Naive B cell (primary cell): Measurements from ENCODE around the gene CBLIF. TPM values are rescaled to one million over a fixed set of nuclear protein-coding genes. Genes with fewer than 3 reads are reported as not detected.
"Not testable (repeated sequence)": the region's sequence is repeated elsewhere in the genome, so short reads cannot be mapped to it uniquely, and the experiment has no call there.

Source experiments
- ATAC-seq, 2 donors: fragments of 150-1000 bp; cut with Tn5 transposase; 2 replicates each; pipeline ENCODE4 v1.10.0; 2021; ENCODE audit warnings: low read depth in 2 of 2, mild to moderate bottlenecking in 2 of 2, moderate library complexity in 2 of 2
- DNase-seq: peaks from one replicate; pipeline ENCODE4 v3.0.0; 2022
- H3K27ac Mint-ChIP-seq, 6 donors: one replicate each; pipeline ENCODE4 v1.8.0; 2020 to 2022; ENCODE audit warnings: mild to moderate bottlenecking in 6 of 6, mixed read lengths in 6 of 6, moderate library complexity in 5 of 6, inconsistent platforms in 2 of 6
- H3K27me3 Mint-ChIP-seq, 3 donors: one replicate each; pipeline ENCODE4 v1.8.0; 2021 to 2022; ENCODE audit warnings: mixed read lengths in 3 of 3, mild to moderate bottlenecking in 1 of 3
- H3K36me3 Mint-ChIP-seq, 2 donors: one replicate each; pipeline ENCODE4 v1.8.0; 2020 to 2022; ENCODE audit warnings: mixed read lengths in 2 of 2, inconsistent platforms in 1 of 2, mild to moderate bottlenecking in 1 of 2
- H3K4me1 Mint-ChIP-seq, 3 donors: one replicate each; pipeline ENCODE4 v1.8.0; 2020 to 2022; ENCODE audit warnings: mixed read lengths in 3 of 3, inconsistent platforms in 1 of 3, mild to moderate bottlenecking in 1 of 3, moderate library complexity in 1 of 3
- H3K4me3 Mint-ChIP-seq, 8 donors: one replicate each; pipeline ENCODE4 v1.8.0; 2020 to 2022; ENCODE audit warnings: mild to moderate bottlenecking in 8 of 8, mixed read lengths in 8 of 8, moderate library complexity in 8 of 8, inconsistent platforms in 2 of 8
- H3K9me3 Mint-ChIP-seq, 7 donors: one replicate each; pipeline ENCODE4 v1.8.0; 2020 to 2022; ENCODE audit warnings: mixed read lengths in 7 of 7, mild to moderate bottlenecking in 5 of 7, inconsistent platforms in 2 of 7, moderate library complexity in 1 of 7
- polyA plus RNA-seq, 6 donors: library from polyadenylated mRNA; unstranded; fragments of 300-500 nt; fragmentation: Illumina TruSeq; gene quantifications; one replicate each; pipeline ENCODE4 v1.2.3, GENCODE V29; 2021; ENCODE audit warnings: low read depth in 6 of 6

CBLIF gene
- polyA plus RNA-seq, 6 donors from 2014 or later, result not detected

GRCh38 chr11:59802639-59803176 is 42.6 kb downstream of the CBLIF start:
- Mint-ChIP-seq H3K27me3 (no peaks in the 10 kb centered on the region), H3K4me3 (no peak overlapping the region), H3K4me1 (no peaks in the 10 kb centered on the region), H3K9me3 (no peaks in the 10 kb centered on the region), H3K36me3 (peaks cover 14% of the 10 kb centered on the region in 2 donors), H3K27ac (peak overlapping the region in 1 of 6 donors; percentile 62)
- ATAC-seq, result peak; percentile 68 to 71
- DNase-seq, result peak; percentile 57

GRCh38 chr11:59801981-59802638 is 43.2 kb downstream of the CBLIF start:
- Mint-ChIP-seq H3K4me3 (no peak overlapping the region), H3K27ac (no peak overlapping the region), H3K9me3 (no peaks in the 10 kb centered on the region), H3K4me1 (no peaks in the 10 kb centered on the region), H3K27me3 (no peaks in the 10 kb centered on the region), H3K36me3 (peaks cover 18 to 20% of the 10 kb centered on the region in 2 donors)
- ATAC-seq (peak; percentile 16 to 23), DNase-seq (no peak)

GRCh38 chr11:59801160-59801706 is 44.1 kb downstream of the CBLIF start:
- Mint-ChIP-seq H3K9me3 (no peaks in the 10 kb centered on the region), H3K36me3 (peaks cover 10 to 16% of the 10 kb centered on the region in 2 donors), H3K27ac (peak overlapping the region in 1 of 6 donors; percentile 54), H3K4me3 (no peak overlapping the region), H3K27me3 (no peaks in the 10 kb centered on the region), H3K4me1 (no peaks in the 10 kb centered on the region)
- no peak for ATAC-seq
- DNase-seq, result no peak

- no peak for ATAC-seq
- H3K4me1 Mint-ChIP-seq, result no peaks in the 10 kb centered on the region
Observed at GRCh38 chr11:59800390-59801025, 44.8 kb downstream of the CBLIF start.

GRCh38 chr11:59794417-59794816 is 50.9 kb downstream of the CBLIF start:
- DNase-seq (no peak), ATAC-seq (no peak)
- no peaks in the 10 kb centered on the region for H3K9me3 Mint-ChIP-seq
- H3K36me3 Mint-ChIP-seq, result peaks cover 41 to 49% of the 10 kb centered on the region in 2 donors
- H3K27ac Mint-ChIP-seq, result no peak overlapping the region
- H3K4me1 Mint-ChIP-seq, result no peaks in the 10 kb centered on the region
- H3K27me3 Mint-ChIP-seq, result no peaks in the 10 kb centered on the region
- no peak overlapping the region for H3K4me3 Mint-ChIP-seq

More at GRCh38 chr11:59800390-59801025, 44.8 kb downstream of the CBLIF start:
- H3K27me3 Mint-ChIP-seq, result no peaks in the 10 kb centered on the region
- peak overlapping the region in 1 of 6 donors; percentile 82 for H3K27ac Mint-ChIP-seq
- no peaks in the 10 kb centered on the region for H3K9me3 Mint-ChIP-seq
- H3K4me3 Mint-ChIP-seq, result no peak overlapping the region
- DNase-seq, result no peak
- peaks cover 16 to 23% of the 10 kb centered on the region in 2 donors for H3K36me3 Mint-ChIP-seq

GRCh38 chr11:59792507-59792906 is 52.8 kb downstream of the CBLIF start:
- H3K4me3 Mint-ChIP-seq, result no peak overlapping the region
- H3K27ac Mint-ChIP-seq, result no peak overlapping the region
- ATAC-seq (no peak), DNase-seq (no peak)
- no peaks in the 10 kb centered on the region for H3K27me3 Mint-ChIP-seq
- H3K36me3 Mint-ChIP-seq, result peaks cover 47 to 52% of the 10 kb centered on the region in 2 donors
- no peaks in the 10 kb centered on the region for H3K4me1 Mint-ChIP-seq
- H3K9me3 Mint-ChIP-seq, result no peaks in the 10 kb centered on the region

GRCh38 chr11:59791639-59792038 is 53.7 kb downstream of the CBLIF start:
- no peaks in the 10 kb centered on the region for H3K9me3 Mint-ChIP-seq
- no peaks in the 10 kb centered on the region for H3K27me3 Mint-ChIP-seq
- no peak overlapping the region for H3K4me3 Mint-ChIP-seq
- peaks cover 42 to 51% of the 10 kb centered on the region in 2 donors for H3K36me3 Mint-ChIP-seq
- DNase-seq (no peak), ATAC-seq (no peak)
- H3K4me1 Mint-ChIP-seq, result peaks cover 1 to 2% (median 2%) of the 10 kb centered on the region in 3 donors
- no peak overlapping the region for H3K27ac Mint-ChIP-seq

- Mint-ChIP-seq H3K27me3 (no peaks in the 10 kb centered on the region), H3K27ac (peak overlapping the region in 1 of 6 donors; percentile 28), H3K4me1 (peaks cover 5 to 7% (median 6%) of the 10 kb centered on the region in 3 donors), H3K4me3 (no peak overlapping the region), H3K9me3 (no peaks in the 10 kb centered on the region), H3K36me3 (peaks cover 24 to 32% of the 10 kb centered on the region in 2 donors)
- DNase-seq (no peak), ATAC-seq (no peak)
Observed at GRCh38 chr11:59787816-59788215, 57.5 kb downstream of the CBLIF start.

GRCh38 chr11:59787255-59787588 is 58.1 kb downstream of the CBLIF start:
- Mint-ChIP-seq H3K9me3 (no peaks in the 10 kb centered on the region), H3K27me3 (no peaks in the 10 kb centered on the region), H3K4me1 (peaks cover 5 to 7% (median 6%) of the 10 kb centered on the region in 3 donors), H3K27ac (peak overlapping the region in 2 of 6 donors; percentile 31 to 72), H3K36me3 (peaks cover 18 to 26% of the 10 kb centered on the region in 2 donors), H3K4me3 (peak overlapping the region in 1 of 8 donors; percentile 34)
- no peak for DNase-seq
- ATAC-seq, result no peak

GRCh38 chr11:59785818-59786217 is 59.5 kb downstream of the CBLIF start:
- H3K4me1 Mint-ChIP-seq, result peaks cover 5 to 11% (median 7%) of the 10 kb centered on the region in 3 donors
- no peaks in the 10 kb centered on the region for H3K27me3 Mint-ChIP-seq
- peaks cover 0 to 3% (median 0%) of the 10 kb centered on the region in 7 donors for H3K9me3 Mint-ChIP-seq
- no peak overlapping the region for H3K27ac Mint-ChIP-seq
- H3K36me3 Mint-ChIP-seq, result peaks cover 17 to 32% of the 10 kb centered on the region in 2 donors
- no peak for ATAC-seq
- H3K4me3 Mint-ChIP-seq, result no peak overlapping the region
- DNase-seq, result no peak

- not testable (repeated sequence) for ATAC-seq, H3K27me3 Mint-ChIP-seq, DNase-seq, H3K9me3 Mint-ChIP-seq, H3K4me3 Mint-ChIP-seq
- peaks cover 5 to 11% (median 7%) of the 10 kb centered on the region in 3 donors for H3K4me1 Mint-ChIP-seq
- H3K36me3 Mint-ChIP-seq, result peaks cover 12 to 32% of the 10 kb centered on the region in 2 donors
- peak overlapping the region in 2 of 6 donors; percentile 2 to 35 for H3K27ac Mint-ChIP-seq
Observed at GRCh38 chr11:59784441-59784840, 60.9 kb downstream of the CBLIF start.

- ATAC-seq (no peak), DNase-seq (no peak)
- Mint-ChIP-seq H3K4me3 (no peak overlapping the region), H3K27me3 (no peaks in the 10 kb centered on the region), H3K27ac (no peak overlapping the region), H3K9me3 (peaks cover 0 to 3% (median 0%) of the 10 kb centered on the region in 7 donors), H3K36me3 (peaks cover 9 to 29% of the 10 kb centered on the region in 2 donors), H3K4me1 (peaks cover 5 to 11% (median 7%) of the 10 kb centered on the region in 3 donors)
Observed at GRCh38 chr11:59783632-59784090, 61.6 kb downstream of the CBLIF start.

- Mint-ChIP-seq H3K9me3 (peaks cover 0 to 3% (median 0%) of the 10 kb centered on the region in 7 donors), H3K4me3 (no peak overlapping the region), H3K27me3 (no peaks in the 10 kb centered on the region), H3K27ac (no peak overlapping the region), H3K4me1 (peaks cover 5 to 11% (median 7%) of the 10 kb centered on the region in 3 donors), H3K36me3 (peaks cover 9 to 16% of the 10 kb centered on the region in 2 donors)
- DNase-seq (no peak), ATAC-seq (no peak)
Observed at GRCh38 chr11:59782080-59782479, 63.2 kb downstream of the CBLIF start.
